GM23338 (cell line): ENCODE results near the gene UCKL1. TPM values are rescaled to one million over a fixed set of nuclear protein-coding genes. Genes with fewer than 3 reads are reported as not detected.

ENCODE experiments used
- ATAC-seq: fragments of 200-7000 bp; cut with Tn5 transposase; 3 replicates; pipeline ENCODE4 v1.9.1; 2020
- DNase-seq: peaks from one replicate; pipeline ENCODE4 v3.0.0-alpha.2; 2015; ENCODE audit warnings: low spot score
- H2AFZ ChIP-seq: fragments of 200-600 bp; sonication (generic); 2 replicates; pipeline ENCODE4 v1.8.0; 2016; ENCODE audit warnings: antibody characterized with exemption, mild to moderate bottlenecking, moderate library complexity
- H3F3A ChIP-seq: fragments of 200-600 bp; sonication (generic); replicated peaks from 2 replicates; pipeline ENCODE4 v1.8.0; 2017; ENCODE audit warnings: antibody characterized with exemption, mixed run types, low read depth
- H3K27ac ChIP-seq: fragments of 200-600 bp; sonication (generic); 2 replicates; pipeline ENCODE4 v1.6.1; 2016; ENCODE audit warnings: low read depth
- H3K27me3 ChIP-seq: fragments of 200-600 bp; sonication (generic); 2 replicates; pipeline ENCODE4 v1.8.0; 2016; ENCODE audit warnings: mild to moderate bottlenecking, mixed run types, moderate library complexity; ENCODE audit not compliant: insufficient read depth
- H3K36me3 ChIP-seq: fragments of 200-600 bp; sonication (generic); 2 replicates; pipeline ENCODE4 v1.8.0; 2016; ENCODE audit warnings: mild to moderate bottlenecking; ENCODE audit not compliant: insufficient read depth
- H3K4me1 ChIP-seq: fragments of 200-600 bp; sonication (generic); 2 replicates; pipeline ENCODE4 v1.8.0; 2016; ENCODE audit warnings: mild to moderate bottlenecking, moderate library complexity; ENCODE audit not compliant: insufficient read depth
- H3K4me2 ChIP-seq: fragments of 200-600 bp; sonication (generic); 2 replicates; pipeline ENCODE4 v1.7.1; 2017; ENCODE audit warnings: mixed run types
- H3K4me3 ChIP-seq: fragments of 200-600 bp; sonication (generic); 2 replicates; pipeline ENCODE4 v1.6.1; 2016; ENCODE audit warnings: mixed run types
- H3K79me2 ChIP-seq: fragments of 200-600 bp; sonication (generic); replicated peaks from 2 replicates; pipeline ENCODE4 v1.8.0; 2017; ENCODE audit warnings: mild to moderate bottlenecking; ENCODE audit not compliant: insufficient read depth
- H3K9me2 ChIP-seq: fragments of 200-600 bp; sonication (generic); 2 replicates; pipeline ENCODE4 v1.8.0; 2017; ENCODE audit not compliant: insufficient read depth
- H4K20me1 ChIP-seq: fragments of 200-600 bp; sonication (generic); replicated peaks from 2 replicates; pipeline ENCODE4 v1.8.0; 2017; ENCODE audit warnings: mild to moderate bottlenecking; ENCODE audit not compliant: insufficient read depth
- H3K27ac Mint-ChIP-seq: 2 replicates; pipeline ENCODE4 v1.8.0; 2020; ENCODE audit warnings: inconsistent platforms, mild to moderate bottlenecking, moderate library complexity, mixed read lengths
- H3K27me3 Mint-ChIP-seq: 3 replicates; pipeline ENCODE4 v1.8.0; 2022; ENCODE audit warnings: low read depth, mild to moderate bottlenecking, moderate library complexity, mixed read lengths, inconsistent platforms; ENCODE audit not compliant: insufficient read depth, poor library complexity
- H3K36me3 Mint-ChIP-seq: 3 replicates; pipeline ENCODE4 v1.8.0; 2021; ENCODE audit warnings: low read depth, mild to moderate bottlenecking, inconsistent platforms, moderate library complexity, mixed read lengths
- H3K4me1 Mint-ChIP-seq: 3 replicates; pipeline ENCODE4 v1.8.0; 2020; ENCODE audit warnings: mild to moderate bottlenecking, inconsistent platforms, mixed read lengths
- H3K4me3 Mint-ChIP-seq: 3 replicates; pipeline ENCODE4 v1.8.0; 2021; ENCODE audit warnings: moderate library complexity, mild to moderate bottlenecking, inconsistent platforms, mixed read lengths
- H3K9me3 Mint-ChIP-seq: 3 replicates; pipeline ENCODE4 v1.8.0; 2020; ENCODE audit warnings: moderate library complexity, mild to moderate bottlenecking, inconsistent platforms, mixed read lengths
- POLR2AphosphoS5 ChIP-seq: IDR thresholded peaks from 2 replicates; pipeline ENCODE4 v1.6.1; 2016; ENCODE audit warnings: antibody characterized with exemption, low read depth
- STAT1 ChIP-seq: IDR thresholded peaks from one replicate; pipeline ENCODE4 v1.6.1; 2016; ENCODE audit warnings: antibody characterized with exemption; ENCODE audit not compliant: unreplicated experiment
- ZNF462 ChIP-seq: fragments of 250-450 bp; sonication (Bioruptor Pico); IDR thresholded peaks from 2 replicates; pipeline ENCODE4 v1.5.0; 2020; ENCODE audit warnings: mild to moderate bottlenecking, moderate library complexity
- polyA plus RNA-seq: library from polyadenylated mRNA; unstranded; fragments of >200 nt; fragmentation: Nextera tagmentation; extraction: Ambion mirVana; gene quantifications from 2 replicates; pipeline ENCODE4 v1.2.1, GENCODE V29; 2016
- total RNA-seq: library from RNA; depleted of rRNA; stranded (reverse); fragments of >200 nt; shearing (Covaris generic); gene quantifications from 2 replicates; pipeline ENCODE4 v1.2.3, GENCODE V29; 2014
- TF ChIP-seq, protein P1 (sequence below): IDR thresholded peaks from 2 replicates; pipeline ENCODE4 v1.6.1; 2016; ENCODE audit warnings: antibody characterized with exemption

Gene UCKL1
- total and polyA plus RNA-seq, 2 experiments from 2014 or later, result 56.8 to 82.5 TPM

GRCh38 chr20:63958964-63959698 lies 2.9 kb upstream of the UCKL1 start (continued):
- TF ChIP-seq, protein P1, sequence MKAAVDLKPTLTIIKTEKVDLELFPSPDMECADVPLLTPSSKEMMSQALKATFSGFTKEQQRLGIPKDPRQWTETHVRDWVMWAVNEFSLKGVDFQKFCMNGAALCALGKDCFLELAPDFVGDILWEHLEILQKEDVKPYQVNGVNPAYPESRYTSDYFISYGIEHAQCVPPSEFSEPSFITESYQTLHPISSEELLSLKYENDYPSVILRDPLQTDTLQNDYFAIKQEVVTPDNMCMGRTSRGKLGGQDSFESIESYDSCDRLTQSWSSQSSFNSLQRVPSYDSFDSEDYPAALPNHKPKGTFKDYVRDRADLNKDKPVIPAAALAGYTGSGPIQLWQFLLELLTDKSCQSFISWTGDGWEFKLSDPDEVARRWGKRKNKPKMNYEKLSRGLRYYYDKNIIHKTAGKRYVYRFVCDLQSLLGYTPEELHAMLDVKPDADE, result no peak
- no peak for TF ChIP-seq ZNF462 (CRISPR knock-in tag)

GRCh38 chr20:63958471-63958870 lies 2.3 kb upstream of the UCKL1 start:
- Histone ChIP-seq H3F3A (0 out of 2 replicates have a peak, but pooled peaks cover 11% of the 10 kb centered on the region), H3K4me1 (peaks cover 18% of the 10 kb centered on the region), H3K9me2 (no peaks in the 10 kb centered on the region), H3K79me2 (peaks cover 24% of the 10 kb centered on the region), H2AFZ (no peak overlapping the region), H3K27ac (0 out of 2 replicates have a peak overlapping the region, but pooled peaks have one; percentile 66), H3K27me3 (no peaks in the 10 kb centered on the region), H3K36me3 (no peaks in the 10 kb centered on the region), H3K4me3 (0 out of 2 replicates have a peak overlapping the region, but pooled peaks have one; percentile 20), H4K20me1 (peaks cover 17% of the 10 kb centered on the region), H3K4me2 (peak overlapping the region; percentile 99; the same call in 1 of the 2 replicates)
- H3K27ac Mint-ChIP-seq, result peak overlapping the region; percentile 88
- H3K4me3 Mint-ChIP-seq, result peak overlapping the region; percentile 37; the same call in 1 of the 3 replicates
- no peaks in the 10 kb centered on the region for H3K9me3 Mint-ChIP-seq
- ATAC-seq, result no peak
- peaks cover 11% of the 10 kb centered on the region for H3K27me3 Mint-ChIP-seq
- DNase-seq, result no peak
- H3K36me3 Mint-ChIP-seq, result peaks cover 27% of the 10 kb centered on the region
- peaks cover 33% of the 10 kb centered on the region for H3K4me1 Mint-ChIP-seq
- TF ChIP-seq STAT1 (no peak), ZNF462 (CRISPR knock-in tag) (no peak), POLR2AphosphoS5 (no peak)
